HG03175 (cell line): ENCODE results near the gene MCAT.

ENCODE experiments used
- ATAC-seq: cut with Tn5 transposase; IDR thresholded peaks from one replicate; pipeline ENCODE4 v1.9.1; 2021; ENCODE audit warnings: mild to moderate bottlenecking, moderate library complexity; ENCODE audit not compliant: unreplicated experiment

MCAT gene

DNA sequence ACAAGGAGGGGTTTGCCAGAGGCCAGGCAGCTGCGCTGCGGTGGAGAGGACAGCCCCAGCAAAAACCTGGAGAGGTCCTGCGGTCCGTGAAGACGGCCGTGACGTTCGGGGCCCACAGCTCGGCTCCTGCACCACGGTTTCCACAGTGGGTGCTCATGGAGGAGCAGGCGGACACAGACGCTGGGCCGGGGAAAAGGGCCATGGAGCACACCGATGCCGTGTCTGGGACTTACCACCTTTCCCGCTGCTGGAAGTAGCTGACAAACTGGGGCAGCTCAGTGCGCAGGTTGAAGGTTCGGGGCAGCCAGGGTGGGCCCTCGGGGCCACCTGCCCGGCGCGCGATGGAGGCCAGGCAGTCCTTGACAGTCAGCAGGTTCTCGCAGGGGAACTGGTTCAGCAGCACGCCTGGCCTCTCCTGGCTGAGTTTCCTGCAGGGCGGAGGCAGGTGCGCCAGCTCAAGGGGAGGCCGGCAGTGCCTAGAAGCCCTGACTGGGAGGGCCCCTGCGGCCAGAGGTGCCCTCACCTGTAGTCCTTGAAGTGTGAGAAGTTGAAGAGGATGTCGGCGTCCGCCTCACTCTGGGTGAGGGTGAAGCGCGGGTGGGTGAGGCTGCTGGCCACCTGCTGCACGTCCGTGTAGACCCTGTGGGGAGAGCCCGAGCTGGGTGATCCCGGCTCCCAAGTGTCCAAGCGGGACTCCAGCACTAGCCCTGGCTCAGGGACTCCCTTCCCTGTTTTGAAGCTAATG, 30.9 kb upstream of the MCAT start:
- no peak for ATAC-seq

DNA sequence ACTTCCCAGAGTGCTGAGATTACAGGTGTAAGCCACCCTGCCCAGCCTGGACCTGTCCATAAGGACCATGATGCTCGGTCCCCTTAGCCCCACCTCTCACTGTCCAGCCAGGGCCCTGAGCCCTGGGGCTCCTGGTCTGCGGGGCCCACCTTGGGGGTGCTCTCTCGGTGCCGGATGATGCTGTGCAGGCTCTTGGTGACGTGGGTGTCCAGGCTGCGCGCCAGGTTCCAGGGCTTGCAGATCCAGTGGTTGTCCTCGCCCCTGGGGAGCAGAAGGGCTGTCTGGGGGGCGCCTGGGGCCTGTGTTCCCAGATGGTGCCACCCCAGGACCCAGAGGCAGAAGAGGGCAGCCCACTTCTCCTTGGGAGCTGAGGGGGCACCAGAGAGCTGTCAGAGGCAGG, 30.4 kb upstream of the MCAT start:
- ATAC-seq, result no peak

DNA sequence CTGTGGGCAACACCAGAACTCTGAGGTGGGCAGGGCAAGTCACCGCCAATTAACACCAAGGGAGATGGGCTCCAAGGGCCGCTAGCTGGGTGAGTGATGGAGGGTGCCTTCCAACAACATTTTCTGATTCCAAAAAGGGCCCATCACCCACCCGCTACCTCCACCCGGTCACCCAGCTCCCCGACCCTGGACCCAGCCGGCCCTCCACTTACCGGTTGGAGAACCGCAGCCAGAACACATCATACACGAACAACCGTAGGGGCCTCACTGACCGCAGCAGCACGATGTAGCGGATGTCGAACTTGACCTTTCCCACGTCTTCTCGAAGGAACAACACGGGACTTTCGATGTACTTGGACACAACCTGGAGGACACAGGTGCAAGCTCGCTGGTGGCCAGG, 29.0 kb upstream of the MCAT start:
- no peak for ATAC-seq

DNA sequence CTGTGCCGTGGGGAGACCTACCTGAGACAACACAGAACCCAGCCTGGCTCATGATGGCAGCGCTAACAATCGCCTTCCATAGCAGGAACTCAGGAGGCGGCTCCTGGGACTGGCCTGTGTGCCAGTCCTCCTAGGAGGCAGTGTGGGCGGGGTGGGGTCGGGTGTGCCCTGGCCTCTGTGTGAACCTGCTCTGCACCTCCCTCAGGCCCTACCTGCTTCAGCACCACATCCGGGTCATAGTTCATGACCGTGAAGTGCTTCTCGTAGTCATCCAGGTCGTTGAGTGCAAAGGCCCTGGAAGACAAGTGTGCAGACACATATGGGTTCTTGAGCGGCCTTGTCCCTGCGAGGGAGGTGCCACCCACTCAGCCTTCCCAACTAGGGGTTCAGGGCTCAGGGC, 28.4 kb upstream of the MCAT start:
- no peak for ATAC-seq

DNA sequence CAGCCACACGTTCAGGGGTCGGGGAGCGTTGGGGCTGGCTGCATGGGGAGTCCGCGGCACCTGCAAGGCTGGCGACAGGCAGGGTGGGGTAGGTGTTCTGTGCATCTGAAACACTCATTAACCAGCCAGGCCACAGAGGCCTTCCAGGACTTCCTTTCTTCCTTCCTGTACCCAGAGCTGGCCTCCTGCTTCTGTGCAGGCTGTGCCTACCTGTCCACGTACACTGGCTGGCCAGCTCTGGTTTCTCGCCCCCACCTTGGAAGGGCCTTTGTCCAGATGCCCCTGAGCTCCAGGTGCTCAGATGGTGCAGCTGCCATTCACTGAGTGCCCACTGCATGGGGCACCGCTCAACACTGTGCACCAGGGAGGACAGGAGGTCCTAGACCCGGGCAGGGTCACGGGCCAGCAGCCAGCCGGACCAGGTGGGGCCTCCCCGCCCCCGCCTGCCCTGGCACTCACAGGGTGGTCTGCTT, 27.9 kb upstream of the MCAT start:
- ATAC-seq, result no peak

DNA sequence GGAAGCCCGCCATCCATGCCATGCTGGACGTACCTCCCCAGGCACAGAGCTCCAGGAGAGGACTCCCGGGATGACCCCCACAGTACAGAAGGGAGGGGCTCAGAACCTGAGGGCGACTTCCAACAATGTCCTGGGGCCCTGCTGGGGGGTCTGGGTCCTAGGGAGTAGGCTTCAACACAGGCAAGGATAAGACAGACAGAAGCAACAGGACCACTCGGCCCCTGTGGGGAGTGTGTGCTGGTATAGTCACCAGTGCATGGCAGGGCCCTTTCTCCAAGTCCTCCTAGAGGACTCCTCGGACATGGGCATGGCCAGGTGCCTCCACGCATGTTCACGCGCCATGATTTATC, 26.9 kb upstream of the MCAT start:
- ATAC-seq, result no peak

DNA sequence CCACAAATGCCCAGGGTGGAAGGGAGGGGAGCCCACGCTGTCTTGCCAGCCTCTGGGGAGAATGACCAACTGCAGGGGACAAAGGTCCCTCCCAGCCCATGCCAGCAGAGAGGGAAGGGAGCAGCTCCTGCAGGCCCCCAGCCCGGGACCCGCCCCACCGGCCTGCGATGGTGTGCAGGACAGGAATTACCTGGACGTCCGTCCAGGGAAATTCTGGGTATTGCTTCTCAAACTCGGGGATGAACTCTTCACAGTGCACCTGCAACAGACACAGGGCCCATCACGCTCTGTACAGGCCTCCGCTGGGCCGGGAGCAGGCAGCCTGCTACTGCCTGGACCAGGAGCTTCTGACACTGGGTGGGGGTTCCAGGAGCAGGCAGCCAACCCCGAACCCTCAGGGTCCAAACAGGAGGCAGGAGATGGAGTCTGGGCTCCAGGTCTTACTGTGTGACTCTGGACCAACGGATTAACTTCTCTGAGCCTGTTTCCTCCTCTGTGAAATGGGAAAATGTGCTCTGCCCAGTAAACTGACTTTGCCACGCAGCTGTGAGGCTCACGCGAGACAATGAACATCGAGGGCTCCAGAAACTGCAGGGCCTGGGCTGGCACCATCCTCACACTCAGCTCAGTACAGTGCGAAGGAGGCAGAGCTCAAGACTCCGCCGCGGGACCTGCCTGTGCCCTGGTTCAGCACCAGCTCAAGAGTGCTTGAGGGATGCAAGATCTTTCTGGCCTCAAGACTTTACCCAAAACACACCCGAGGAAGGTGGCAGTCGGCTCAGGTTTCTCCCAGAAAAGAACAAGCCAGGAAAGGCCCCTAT, 26.3 kb upstream of the MCAT start:
- ATAC-seq, result no peak

DNA sequence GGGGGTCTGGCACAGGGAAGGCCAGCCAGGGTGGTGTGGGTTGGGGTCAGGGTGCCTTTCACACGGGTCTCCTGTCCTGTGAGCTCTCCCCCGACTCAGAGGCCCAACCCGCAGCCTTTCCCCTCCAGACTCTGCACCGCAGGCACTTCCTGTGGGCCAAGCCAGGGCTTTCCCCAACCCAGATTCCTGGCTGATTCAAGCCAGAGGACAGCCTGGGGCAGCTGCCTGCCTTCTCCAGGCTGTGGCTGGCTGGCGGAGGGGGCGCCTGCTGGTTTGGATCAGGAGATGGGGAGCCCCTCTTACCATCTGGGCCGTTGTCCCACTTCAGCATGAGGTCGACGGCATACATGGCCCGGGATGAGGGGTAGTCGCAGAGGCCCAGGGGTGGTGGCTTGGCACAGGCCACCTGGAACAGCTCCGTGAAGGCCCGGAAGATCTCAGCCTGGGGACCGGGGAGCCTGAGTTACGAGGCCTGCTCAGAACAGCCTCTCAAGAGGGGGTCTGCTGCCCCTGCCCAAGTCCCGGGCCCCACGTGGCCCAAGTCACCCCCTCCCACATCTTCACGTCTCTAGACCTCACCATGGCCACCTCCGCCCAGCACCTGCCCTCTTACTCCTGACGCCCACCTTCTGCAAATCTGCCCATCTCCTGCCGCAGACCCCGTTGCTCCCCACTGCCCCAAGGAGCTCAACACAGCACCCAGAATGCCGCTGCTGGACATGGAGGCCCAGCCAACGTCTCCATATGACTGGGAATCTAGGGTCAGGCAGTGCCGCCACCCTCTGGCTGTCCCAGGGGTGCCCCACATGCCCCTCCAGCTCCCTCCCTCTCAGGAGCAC, 25.5 kb upstream of the MCAT start:
- no peak for ATAC-seq

DNA sequence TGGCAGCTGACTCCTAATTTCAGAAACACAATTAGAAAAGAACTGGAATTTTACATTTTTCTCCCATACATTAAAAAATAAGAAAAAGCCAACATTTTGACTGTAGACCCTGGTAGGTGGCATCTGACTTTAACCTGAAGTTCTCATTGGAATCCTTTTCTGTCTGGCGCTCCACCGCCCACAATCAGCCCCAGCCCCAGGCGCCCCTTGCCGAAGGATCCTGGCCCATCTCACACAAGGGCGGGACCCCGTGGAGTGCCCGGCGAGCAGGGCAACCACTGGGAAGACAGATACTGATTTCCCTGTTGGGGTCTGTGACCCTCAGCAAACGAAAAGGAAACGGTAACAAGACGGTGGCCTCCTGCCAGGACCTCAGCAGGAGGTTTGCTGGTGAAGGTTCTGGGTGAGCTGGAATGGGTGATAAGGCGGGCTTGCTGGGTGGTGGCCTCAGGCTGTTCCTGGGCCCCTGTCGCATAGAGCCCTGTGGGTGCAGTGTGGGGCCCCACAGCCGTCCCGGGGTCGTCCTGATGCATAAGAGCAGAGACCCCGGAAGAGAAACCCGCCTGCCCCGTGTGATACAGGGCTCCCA, 23.9 kb upstream of the MCAT start:
- no peak for ATAC-seq

DNA sequence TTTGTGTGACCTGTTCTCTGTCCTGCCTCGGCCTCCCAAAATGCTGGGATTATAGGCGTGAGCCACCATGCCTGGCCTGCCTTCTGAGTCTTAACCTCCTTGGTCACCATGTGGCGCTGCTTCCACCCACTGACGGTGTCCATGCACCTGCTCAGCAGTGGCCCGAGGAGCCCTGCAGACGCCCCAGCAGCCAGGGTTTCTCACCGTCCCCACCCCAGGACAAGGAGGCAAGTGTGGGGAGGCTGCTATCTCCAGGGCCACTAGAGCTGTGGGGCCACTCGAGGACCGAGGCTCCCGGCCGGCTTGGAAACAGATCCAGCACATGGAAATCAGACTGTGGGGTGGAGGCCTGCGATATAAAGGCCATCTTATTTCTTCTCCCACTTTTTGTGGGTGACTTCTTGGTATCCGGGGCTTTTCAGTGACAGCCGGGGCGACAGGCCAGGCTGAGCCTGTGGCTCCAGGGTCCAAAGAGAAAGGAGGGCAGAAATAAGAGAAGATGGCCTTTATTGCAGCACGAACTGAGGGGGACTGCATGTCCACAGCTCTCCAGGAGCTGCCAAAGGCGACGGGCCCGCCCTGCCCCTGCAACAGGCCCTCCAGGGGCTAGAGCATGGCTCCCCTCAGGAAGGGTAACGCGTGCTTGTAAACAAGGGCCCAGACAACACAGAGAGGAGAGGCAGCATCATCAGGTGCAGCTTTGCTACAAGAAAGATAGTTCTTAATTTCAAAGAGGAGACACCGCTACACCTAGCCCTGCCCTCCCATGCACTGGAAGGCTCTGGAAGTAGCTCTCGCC, 23.1 kb upstream of the MCAT start:
- ATAC-seq, result no peak

DNA sequence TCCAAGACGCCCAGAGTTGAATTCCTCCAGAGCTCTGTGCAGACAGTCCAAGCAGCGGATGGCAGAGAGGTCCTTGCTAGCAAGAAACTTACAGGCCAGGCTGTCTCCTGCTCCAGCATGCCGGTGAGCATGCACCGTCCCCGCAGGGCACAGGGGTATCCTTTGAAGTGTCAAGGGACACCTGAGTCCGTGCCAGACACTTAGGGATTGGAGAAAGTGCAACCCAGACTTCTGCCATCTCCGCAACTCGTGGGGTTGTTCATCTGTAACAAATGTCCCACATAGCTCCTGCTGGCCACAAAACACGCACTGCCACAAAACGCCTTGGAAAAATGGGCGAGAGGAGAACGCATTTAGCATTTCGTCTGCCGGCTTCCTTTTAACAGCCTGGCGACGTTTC, 21.4 kb upstream of the MCAT start:
- no peak for ATAC-seq

DNA sequence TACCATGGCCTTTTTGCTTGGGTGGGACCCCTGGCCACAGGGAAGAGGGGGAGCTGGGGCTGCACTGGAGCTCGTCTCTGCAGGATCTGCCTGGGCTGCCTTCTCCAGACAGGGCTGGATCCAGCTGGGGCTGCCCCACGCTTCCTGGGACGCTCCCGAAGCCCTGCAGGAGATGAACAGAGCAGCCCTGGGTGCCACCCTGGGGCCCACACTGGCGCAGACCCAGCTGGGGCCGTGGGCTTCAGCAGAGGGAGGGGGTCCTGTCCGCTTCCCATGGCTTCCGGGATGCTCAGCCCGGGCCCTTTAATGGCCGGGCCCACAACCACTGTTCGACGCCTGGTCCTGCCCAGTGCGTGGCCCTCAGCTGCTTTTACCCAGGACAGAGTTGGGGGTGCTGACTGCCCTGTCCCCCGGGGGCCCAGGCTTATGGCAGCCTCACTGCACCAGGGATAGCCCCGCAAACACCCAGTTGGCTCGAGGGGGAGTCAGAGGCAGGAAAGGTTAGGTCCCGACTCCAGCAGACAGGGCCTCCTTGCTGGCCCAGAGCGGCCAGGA, 20.1 kb upstream of the MCAT start:
- ATAC-seq, result no peak

DNA sequence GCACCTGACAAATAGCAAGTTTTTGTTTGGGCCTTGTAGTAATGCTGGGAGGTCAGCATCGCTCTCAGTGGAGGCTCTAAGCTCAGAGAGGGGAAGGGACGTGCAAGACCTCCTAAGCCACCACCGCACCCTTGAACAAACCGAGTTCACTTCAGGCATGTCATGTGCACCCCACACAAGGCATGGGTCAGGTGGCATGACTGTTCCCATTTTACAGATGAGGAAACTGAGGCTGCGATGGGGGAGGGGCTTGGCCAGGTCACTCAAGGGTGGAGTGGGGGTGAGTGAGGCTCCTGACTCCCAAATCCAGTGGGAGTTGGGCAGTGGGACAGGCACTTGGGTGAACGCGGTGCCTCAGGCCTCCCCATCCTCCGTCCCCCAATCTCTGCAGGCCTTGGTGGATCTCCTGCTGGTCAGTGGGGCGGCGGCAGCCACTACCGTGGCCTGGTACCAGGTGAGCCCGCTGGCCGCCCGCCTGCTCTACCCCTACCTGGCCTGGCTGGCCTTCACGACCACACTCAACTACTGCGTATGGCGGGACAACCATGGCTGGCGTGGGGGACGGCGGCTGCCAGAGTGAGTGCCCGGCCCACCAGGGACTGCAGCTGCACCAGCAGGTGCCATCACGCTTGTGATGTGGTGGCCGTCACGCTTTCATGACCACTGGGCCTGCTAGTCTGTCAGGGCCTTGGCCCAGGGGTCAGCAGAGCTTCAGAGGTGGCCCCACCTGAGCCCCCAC, 19.4 kb upstream of the MCAT start:
- no peak for ATAC-seq

DNA sequence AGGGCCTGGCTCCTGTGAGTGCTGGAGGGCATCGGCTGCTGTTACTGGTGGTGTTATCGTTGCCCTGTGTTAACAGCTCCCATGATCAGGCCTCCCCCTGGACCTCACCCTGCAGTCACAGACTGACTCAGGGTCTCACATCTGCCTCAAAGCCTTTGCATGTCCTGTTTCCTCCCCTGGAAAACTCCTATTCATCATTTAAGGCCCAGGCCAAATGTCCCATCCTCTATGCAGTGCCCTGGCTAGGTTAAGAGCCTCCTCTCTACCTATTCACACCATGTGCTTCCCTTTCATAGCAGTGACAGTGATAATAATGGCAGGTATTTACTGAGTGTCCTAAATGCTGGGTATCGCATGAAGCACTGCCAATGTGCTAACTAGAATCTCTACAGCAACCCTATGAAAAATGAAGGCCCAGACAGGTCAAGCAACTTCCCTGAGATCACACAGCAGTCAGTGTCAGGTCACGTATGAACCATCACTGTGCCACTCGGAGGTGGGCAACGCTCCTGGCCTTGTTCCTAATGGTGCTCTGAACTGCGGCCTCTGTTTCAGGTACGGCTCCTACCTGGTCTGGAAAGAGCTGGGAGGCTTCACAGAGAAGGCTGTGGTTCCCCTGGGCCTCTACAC, 17.4 kb upstream of the MCAT start:
- no peak for ATAC-seq

DNA sequence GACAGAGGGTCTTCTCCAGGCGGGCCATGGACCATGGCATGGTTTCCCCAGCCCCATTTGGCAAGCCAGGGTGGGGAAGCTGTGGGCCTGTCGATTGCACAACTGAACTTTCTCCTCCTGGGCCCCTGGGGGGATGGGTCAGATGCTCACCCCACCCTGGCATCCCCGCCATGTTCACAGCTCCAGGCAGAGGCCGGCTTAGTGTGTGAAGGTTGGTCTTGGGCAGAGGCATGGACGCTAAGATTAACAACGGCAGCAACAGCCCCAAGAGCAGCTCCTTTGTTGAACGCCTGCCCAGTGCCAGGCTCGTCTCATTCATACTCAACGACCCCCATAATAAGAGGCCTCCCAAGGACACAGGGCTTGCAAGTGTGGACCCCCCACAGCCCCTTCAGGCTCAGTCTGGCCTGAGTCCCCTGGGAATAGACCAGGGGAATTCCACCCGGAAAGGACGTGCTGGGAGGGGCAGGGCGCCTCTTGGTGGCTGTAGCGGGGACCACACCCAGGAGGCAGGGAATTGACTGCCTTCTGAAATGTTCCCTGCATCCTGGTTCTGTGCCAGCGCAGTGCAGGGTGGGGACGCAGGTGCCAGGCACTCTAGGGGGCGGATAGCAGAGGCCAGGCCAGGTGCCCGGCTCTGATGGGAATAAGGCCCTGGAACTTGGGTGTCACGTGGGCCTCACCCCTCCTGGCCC, 16.4 kb upstream of the MCAT start:
- no peak for ATAC-seq

DNA sequence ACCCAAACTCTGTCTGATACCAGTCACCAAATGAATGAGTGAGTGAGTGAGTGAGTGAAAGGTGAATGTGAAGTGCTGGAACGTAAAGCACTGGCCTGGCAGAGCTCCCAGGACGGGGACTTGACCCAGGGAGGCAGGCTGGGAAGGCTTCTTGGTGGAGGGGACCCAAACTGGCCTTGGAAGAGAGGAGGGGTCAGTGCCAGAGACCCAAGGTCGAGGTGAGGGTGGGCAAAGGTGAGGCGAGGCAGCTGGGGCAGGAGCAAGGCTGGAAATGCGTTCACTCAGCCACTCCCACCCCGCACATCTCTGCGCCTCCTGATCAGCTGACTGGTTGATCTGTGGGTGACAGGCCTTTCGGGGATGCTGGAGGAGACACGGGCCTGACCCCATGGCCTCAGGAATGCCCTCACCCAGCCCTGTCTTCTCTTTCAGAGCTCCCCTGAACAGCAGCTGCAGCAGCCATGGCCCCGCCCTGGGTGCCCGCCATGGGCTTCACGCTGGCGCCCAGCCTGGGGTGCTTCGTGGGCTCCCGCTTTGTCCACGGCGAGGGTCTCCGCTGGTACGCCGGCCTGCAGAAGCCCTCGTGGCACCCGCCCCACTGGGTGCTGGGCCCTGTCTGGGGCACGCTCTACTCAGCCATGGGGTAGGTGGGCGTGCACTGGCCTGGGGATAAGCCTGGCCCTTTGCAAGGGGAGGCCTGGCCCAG, 15.7 kb upstream of the MCAT start:
- ATAC-seq, result no peak

DNA sequence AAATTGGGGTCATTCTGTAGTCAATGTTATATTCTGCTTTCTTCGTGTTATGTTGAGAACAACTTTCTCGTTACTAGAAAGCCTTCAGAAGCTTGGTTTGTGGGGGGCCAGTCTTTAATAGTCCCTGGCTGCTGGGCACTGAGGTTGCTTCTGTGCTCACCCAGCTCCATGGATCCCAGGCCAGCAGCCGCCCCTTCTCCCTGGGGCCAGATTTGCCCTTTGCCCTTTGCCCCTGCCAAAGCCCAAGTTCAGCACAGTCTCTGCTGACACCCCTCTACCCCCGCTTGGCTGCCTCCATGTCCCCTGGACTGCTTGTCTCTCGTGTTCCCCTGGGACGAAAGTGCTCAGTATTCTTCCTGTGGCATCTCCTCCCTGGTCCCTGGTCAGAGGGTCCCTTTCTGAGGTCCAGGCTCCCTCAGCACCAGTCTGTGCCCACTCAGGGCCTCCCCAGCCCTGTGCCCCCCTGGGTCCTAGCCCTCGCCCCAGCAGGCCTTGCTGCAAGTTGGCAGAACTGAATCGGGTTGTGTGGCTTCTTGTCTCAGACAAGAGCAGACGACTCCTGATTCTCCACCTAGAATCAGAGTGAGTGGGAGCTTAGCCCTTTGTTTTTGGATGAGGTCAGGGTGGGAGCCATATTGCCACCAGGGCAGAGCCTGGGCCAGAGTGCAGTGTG, 14.8 kb upstream of the MCAT start:
- no peak for ATAC-seq
